ENCODE measurements around the gene VIPR2.
"Not testable (repeated sequence)": the region's sequence is repeated elsewhere in the genome, so short reads cannot be mapped to it uniquely, and the experiment has no call there.

VIPR2 gene, protein sequence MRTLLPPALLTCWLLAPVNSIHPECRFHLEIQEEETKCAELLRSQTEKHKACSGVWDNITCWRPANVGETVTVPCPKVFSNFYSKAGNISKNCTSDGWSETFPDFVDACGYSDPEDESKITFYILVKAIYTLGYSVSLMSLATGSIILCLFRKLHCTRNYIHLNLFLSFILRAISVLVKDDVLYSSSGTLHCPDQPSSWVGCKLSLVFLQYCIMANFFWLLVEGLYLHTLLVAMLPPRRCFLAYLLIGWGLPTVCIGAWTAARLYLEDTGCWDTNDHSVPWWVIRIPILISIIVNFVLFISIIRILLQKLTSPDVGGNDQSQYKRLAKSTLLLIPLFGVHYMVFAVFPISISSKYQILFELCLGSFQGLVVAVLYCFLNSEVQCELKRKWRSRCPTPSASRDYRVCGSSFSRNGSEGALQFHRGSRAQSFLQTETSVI

DNA sequence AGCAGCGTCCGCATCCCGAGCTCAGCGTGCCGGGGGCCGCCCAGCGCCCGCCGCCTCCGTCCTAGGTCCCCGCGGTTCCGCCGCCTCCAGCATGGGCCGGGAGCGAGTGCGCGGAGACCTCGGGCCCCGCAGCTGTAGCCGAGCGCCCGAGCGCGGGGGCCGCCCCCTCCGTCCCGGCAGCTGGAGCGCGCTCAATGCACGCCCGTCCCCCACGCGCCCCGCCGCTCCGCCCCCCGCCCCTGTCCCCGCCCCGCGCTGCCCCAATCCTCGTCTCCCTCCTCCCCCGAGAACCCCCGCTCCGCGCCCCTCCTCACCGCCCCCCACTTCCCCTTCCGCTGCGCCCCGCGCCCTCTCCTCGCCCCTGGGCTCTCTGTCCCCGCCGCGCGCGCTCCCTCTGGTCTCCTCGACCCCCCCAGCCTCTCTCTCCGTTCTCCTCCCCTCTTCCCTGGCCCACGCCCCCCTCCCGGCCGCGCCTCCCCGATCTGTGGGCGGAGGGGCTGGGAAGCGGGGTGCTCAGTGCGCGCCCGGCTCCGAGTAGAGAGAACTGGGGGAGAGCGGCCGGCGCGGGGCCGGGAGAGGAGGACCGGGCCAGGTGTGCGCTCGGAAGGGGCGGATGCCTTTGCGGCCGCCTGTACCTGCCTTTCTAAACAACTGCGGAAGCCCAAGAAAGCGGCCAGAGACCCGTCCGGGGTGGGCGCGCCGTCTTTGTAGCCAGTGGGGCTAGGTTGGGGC is at the start of gene VIPR2:
Gene VIPR2 (minus strand): TSS at position 110 of the 732 bp plus-strand sequence. CDS start 96 bp downstream, at position 14.
- peak in 1 of 3 donors; percentile 4 for DNase-seq

- no peak for DNase-seq
These were observed 49.0 kb upstream of the VIPR2 start for GRCh38 chr7:159193543-159194090.

DNA sequence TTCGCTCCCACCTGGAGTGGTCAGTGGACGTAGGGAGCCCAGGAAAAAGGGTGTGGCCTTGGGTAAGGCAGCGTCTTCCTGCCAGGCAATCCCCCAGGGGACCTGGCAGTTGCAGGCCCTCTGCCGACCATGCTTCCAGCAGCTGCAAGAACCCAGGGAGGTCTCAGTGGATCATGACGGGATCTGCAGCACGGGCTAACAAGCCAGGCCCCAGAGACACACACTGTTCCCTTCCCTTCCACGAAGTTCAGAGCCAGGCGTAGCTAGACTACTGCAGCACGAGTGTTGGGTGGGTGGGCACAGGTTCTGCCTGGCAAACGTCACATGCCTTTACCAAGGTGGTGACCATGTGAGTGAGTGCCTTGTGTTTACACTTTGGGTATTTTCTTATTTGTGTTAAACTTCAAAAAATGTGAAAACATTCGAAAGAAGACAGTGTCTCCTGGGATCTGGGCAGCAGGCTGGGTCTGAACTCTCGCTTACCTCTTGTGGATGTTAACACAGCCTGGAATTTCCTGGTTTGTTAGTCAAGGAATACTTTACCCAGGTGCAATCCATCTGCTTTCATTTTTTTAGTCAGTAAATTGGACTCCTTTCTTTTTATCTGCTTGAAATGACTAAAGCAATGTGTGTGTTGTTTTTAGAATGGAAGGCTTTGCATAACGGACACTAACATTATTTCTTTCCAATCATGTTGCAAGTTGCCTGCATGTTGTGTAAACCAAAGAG is 48.2 kb upstream of the VIPR2 start:
- DNase-seq = no peak

GRCh38 chr7:159192013-159192412 is 47.3 kb upstream of the VIPR2 start:
- DNase-seq = no peak

- no peak for DNase-seq
These were observed 46.6 kb upstream of the VIPR2 start for GRCh38 chr7:159191236-159191635.

GRCh38 chr7:159188011-159188410 is 43.3 kb upstream of the VIPR2 start:
- no peak for DNase-seq

GRCh38 chr7:159179241-159179640 is 34.6 kb upstream of the VIPR2 start:
- DNase-seq = no peak

- no peak for DNase-seq
These were observed 32.8 kb upstream of the VIPR2 start for GRCh38 chr7:159177284-159177953.

DNA sequence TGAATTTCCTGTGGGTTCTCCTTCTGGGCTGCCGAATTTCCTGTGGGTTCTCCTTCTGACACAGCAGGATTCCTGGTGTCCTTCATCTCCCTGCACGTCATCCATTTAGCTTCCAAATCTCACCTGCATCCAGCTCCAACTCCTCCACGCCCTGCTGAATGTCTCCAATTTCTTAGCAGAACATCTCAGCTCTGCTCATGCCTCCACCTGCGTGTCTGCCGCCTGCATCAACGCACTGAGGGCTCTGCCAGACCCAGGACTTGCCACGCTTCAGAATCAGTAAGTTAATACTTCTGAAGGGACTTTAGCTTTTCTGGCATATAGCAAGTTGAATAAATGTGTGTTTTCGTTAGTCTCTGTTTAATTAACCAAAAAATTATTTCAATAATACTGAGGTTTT is 31.1 kb upstream of the VIPR2 start:
- DNase-seq = no peak

DNA sequence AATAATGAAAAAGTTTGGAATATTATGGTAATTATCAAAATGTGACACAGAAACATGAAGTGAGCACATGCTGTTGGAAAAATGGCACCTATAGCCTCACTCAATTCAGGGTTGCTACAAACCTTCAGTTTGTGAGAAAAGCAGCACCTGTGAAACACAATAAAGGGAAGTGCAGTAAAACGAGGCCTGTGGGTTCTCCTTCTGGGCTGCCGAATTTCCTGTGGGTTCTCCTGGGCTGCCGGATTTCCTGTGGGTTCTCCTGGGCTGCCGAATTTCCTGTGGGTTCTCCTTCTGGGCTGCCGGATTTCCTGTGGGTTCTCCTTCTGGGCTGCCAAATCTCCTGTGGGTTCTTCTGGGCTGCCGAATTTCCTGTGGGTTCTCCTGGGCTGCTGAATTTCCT is 30.4 kb upstream of the VIPR2 start:
- not testable (repeated sequence) for DNase-seq

DNA sequence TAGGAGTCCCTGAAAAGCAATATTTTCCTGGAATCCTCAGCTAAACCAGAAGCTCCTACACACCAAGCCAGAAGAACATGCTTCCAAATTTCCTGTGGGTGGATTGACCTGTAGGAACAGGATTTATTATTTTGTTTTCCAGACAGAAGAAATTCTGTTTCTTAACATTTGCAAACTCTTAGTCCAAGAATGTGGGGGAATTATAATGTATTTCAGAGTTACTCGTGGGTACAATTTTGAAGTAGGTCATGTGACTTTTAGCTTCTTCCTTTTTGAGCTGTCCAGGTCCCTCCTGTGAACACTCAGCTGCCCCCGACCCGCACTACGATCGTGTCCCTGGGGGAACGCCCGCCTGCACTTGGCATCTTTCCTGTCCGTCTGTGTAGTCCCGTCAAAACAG is 27.7 kb upstream of the VIPR2 start:
- no peak for DNase-seq

DNA sequence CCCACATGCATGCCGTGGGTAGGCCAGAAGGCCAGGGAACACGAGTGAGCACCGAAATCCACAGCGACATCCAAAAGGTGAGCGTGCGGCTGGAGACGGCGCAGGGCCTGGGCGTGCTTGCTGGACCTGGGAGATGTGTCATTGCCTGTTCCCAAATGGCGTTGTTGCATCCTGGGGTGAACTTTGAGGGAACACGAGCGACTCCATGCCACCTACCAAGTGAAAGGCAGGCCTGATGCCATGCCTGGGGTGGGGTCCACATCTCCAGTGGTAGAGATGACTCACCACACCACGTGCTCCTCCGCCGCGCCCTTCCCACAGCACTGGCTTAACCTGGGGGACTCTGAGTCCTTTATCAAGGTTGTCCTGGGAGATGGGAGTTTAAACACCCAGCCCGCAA is 24.7 kb upstream of the VIPR2 start:
- no peak for DNase-seq

GRCh38 chr7:159167139-159167538 is 22.5 kb upstream of the VIPR2 start:
- no peak for DNase-seq

GRCh38 chr7:159166530-159166929 is 21.9 kb upstream of the VIPR2 start:
- no peak for DNase-seq

- no peak for DNase-seq
These were observed 20.7 kb upstream of the VIPR2 start for GRCh38 chr7:159165352-159165751.

- DNase-seq = not testable (repeated sequence)
These were observed 19.1 kb upstream of the VIPR2 start for GRCh38 chr7:159163703-159164301.

DNA sequence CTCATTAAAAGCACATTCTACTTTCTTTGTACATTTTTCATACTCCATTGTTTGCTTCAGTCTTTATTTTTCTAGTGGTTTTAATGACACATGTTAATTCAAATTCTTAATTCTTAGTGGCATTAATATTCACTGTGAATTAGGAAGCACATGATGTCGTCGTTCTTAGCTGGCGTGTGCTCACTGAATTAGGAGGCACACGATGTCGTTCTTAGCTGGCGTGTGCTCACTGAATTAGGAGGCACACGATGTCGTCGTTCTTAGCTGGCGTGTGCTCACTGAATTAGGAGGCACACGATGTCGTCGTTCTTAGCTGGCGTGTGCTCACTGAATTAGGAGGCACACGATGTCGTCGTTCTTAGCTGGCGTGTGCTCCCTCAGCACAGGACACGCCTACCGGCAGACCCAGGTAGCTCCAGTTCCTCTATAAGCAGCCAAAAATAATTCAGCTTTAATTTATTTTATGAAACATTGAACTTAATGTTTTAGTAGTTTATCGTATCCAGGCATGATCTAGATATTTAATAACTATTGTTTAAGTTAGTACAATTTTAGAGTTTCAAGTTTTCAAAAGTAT is 17.5 kb upstream of the VIPR2 start:
- DNase-seq = not testable (repeated sequence)

GRCh38 chr7:159160450-159160849 is 15.8 kb upstream of the VIPR2 start:
- no peak for DNase-seq

- no peak for DNase-seq
These were observed 15.1 kb upstream of the VIPR2 start for GRCh38 chr7:159159731-159160130.

DNA sequence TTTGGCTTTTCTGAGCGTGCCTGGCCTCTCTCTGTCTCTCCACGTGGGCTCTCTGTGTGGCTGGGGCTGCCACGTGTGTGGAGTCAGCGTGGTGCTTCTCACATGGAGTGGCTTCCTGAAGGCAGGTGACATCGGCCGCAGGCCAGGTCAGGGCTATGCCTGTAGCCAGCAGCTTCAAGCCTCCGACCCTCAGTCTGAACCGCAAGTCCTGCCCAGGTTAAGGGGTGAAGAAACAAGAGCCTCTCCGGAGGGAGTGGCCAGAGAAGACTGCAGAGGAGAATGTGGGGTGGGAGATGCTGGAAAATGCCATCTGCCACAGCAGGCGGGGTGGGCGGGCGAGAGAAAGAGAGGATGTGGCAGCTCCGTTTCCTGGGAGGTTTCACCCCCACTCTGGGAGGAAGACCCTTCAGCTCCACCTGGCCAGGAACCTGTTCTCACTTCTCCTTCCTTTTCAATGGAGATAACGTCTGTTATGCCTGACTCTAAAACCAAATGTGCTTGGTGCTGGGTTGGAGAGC is 14.3 kb upstream of the VIPR2 start:
- DNase-seq = no peak

DNA sequence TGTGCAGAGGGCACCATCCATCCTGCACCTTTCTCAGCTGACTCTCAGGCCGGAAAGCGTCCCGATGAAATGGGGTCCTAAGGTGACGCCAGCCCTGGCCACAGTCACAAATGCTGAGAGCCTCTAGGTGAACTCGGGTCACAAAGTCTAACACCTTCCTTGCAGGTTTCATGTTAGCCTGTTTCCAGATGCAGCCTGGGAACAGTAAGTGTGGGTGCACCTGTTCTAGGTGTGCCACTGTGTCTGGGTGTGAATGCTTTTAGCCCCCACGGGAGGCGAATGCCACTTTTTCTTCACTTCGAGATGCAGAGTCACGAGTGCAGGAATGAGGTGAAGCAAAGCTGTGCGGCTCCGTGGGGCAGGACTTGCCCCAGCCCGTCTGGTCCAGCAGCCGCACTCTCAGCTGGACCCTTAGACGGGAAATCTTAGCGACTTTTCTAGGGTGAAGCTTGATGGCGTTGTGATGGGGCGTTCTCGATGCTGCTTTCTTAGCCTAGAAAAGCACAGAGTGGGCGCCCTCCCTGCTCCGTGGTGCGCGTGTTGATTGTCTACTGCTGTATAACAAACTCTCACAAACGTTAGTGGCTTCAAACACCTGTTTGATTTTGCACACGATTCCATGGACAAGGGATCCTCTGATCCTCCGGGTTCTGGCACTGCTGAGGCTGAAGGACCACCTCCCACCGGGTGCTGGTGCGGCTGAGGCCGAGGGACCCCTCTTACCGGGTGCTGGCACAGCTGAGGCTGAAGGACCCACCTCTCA is 13.6 kb upstream of the VIPR2 start:
- DNase-seq = no peak

Data from suppressor macrophage treated with lipopolysaccharide for 1 hour (primary cell).